Hepatocyte (in vitro differentiated cells): Measurements from ENCODE around the gene CD93.

ENCODE experiments used
- EZH2 ChIP-seq: fragments of 200-600 bp; sonication (generic); IDR thresholded peaks from 2 replicates; pipeline ENCODE4 v1.6.1; 2016; ENCODE audit warnings: antibody characterized with exemption, mild to moderate bottlenecking, borderline replicate concordance
- TF ChIP-seq, protein P1 (sequence below): fragments of 200-600 bp; sonication (generic); IDR thresholded peaks from 2 replicates; pipeline ENCODE4 v1.5.1; 2016; ENCODE audit warnings: antibody characterized with exemption, mild to moderate bottlenecking; ENCODE audit not compliant: poor library complexity

DNA sequence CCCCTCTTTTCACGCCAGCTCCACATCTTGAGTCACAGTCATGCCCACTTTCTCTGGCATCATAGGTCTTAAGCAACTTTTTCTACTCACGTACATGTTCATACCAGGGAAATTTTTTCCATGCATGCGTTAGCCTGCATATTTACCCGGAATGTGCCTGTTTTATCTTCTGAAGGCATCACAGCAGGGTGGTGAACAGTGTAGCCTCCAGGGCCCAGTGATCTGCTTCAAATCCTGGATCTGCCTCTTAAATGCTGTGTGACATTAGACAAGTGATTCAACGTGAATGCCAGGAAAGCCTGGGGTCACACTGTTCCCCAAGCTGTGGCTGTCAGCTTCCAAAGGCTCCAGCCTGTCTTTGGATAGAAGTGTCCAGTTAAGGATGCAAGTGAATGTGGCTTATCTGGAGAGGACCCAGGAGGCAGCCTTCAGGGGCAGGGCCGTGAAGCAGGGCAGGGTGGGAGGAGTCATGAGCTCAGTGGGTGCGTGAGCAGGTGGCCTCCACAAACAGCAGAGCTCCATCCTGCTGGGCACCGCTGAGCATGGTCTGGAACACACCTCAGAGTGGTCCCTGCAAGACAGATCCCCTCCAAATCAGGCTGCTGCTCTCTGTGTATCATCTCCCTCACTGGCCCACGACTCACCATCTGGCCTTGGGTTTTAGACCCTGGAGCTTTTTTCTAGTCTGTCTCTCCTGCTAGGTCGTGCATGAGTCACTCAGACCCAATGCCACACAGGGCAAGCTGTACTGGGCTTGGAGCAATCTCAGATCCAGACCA lies 30.4 kb upstream of the CD93 start:
- TF ChIP-seq, protein P1, sequence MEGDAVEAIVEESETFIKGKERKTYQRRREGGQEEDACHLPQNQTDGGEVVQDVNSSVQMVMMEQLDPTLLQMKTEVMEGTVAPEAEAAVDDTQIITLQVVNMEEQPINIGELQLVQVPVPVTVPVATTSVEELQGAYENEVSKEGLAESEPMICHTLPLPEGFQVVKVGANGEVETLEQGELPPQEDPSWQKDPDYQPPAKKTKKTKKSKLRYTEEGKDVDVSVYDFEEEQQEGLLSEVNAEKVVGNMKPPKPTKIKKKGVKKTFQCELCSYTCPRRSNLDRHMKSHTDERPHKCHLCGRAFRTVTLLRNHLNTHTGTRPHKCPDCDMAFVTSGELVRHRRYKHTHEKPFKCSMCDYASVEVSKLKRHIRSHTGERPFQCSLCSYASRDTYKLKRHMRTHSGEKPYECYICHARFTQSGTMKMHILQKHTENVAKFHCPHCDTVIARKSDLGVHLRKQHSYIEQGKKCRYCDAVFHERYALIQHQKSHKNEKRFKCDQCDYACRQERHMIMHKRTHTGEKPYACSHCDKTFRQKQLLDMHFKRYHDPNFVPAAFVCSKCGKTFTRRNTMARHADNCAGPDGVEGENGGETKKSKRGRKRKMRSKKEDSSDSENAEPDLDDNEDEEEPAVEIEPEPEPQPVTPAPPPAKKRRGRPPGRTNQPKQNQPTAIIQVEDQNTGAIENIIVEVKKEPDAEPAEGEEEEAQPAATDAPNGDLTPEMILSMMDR: no peak
- no peak for TF ChIP-seq EZH2
